Occipital lobe (tissue), 2 donors: ENCODE measurements around the gene PRKG1. TPM values are rescaled to one million over a fixed set of nuclear protein-coding genes. Genes with fewer than 3 reads are reported as not detected.
"Not testable (repeated sequence)": the region's sequence is repeated elsewhere in the genome, so short reads cannot be mapped to it uniquely, and the experiment has no call there.

Experiments
- DNase-seq: peaks from one replicate; lab custom pipeline; 2025; lab: John Stamatoyannopoulos, UW
- total RNA-seq: library from RNA; depleted of rRNA; stranded (reverse); fragments of >200 nt; gene quantifications from one replicate; pipeline ENCODE4 v1.2.3, GENCODE V29; 2014

Gene PRKG1
- total RNA-seq, 1 donor from 2014 or later = 24.2 TPM

GRCh38 chr10:51643734-51644133, 569.4 kb downstream of the PRKG1 start:
- no peak for DNase-seq

GRCh38 chr10:51649064-51649463, 574.8 kb downstream of the PRKG1 start:
- no peak for DNase-seq

DNA sequence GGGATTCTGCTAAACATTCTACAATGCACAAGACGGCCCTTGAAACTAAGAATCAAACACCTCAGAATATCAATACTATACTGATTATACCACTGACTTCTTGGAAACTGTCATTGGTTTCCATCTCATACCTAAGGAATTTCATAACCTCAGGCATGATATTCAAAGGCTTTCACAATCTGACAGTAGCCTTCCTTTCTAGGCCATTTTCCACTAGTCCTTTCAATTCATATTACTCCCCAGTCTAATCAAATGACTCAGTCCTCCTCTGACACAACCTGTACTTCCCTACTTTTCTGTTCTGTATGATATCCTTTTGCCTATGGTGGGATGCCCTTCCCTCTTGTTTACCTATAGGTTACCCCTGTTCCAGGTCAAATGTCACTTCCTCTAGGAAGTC, 576.8 kb downstream of the PRKG1 start:
- DNase-seq = no peak

DNA sequence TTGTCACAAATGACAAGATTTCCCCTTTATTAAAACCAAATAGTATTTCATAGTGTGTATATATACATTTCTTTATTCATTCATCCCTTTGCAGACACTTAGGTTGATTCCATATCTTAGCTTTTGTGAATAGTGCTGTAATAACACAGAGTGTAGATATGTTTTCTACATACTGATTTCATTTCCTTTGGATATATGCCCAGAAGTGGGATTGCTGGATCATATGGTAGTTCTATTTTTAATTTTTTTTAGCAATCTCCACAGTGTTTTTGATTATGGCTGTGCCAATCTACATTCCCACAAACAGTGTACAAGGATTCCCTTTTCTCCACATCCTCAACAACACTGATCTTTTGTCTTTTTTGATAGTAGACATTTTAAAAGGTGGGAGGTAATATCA, 578.7 kb downstream of the PRKG1 start:
- DNase-seq = no peak

DNA sequence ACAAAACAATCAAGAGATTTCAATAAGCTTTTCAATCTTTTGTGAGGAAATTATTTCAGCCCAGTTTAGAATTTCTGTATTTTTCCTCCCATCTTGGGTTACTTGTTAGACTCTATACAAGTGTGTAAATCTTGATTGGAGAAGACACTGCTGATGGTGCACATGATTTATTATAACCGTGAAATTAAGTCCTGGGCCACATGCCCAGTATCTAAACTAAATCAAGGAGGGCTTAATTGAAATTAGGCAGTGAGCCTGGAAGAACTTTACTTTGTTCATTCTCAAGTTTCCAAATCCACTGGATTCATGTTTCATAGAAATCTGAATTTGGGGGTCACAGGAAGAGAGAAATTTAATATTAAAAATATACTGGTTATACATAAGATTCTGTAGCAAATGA, 580.6 kb downstream of the PRKG1 start:
- DNase-seq = no peak

- no peak for DNase-seq
Measured at GRCh38 chr10:51656503-51656902, 582.2 kb downstream of the PRKG1 start.

DNA sequence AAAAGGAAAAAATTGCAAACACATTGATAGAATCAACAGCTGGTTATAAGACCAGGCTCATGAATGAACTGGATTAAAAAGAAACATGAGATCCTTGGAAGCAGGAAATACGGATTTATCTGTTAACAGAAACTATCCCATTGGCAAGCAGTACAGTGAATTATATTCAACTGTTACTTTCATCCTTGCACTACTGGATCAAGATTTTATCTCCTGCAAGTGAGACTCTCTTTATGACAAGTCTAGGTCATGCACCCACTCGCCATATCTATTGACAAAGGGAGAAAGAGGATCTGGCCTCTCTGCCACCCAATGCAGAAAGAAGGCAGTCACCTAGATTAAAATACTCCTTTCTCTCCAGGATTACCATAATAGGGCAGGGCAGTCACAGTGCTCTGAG, 583.7 kb downstream of the PRKG1 start:
- DNase-seq = no peak

GRCh38 chr10:51659344-51659743, 585.1 kb downstream of the PRKG1 start:
- DNase-seq = no peak

DNA sequence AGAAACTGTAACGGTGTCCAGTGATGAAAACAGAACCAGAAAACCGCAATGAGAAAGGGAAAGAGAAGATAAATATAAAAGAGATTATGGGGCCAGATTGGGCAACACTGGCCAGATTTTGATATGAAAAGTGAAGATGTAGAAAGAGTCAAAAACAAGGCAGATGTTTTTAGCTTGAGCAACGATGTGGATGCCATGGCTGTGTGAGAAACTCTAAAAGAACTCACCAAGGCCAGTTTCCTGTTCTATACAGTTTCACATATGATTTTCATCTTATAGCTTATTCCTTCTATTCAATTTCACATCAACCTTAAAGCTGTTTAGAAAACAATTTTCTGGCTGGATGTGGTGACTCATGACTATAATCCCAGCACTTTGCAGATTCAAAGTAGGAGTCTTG, 588.8 kb downstream of the PRKG1 start:
- no peak for DNase-seq

GRCh38 chr10:51666456-51666855, 592.2 kb downstream of the PRKG1 start:
- DNase-seq = no peak

GRCh38 chr10:51667678-51668335, 593.5 kb downstream of the PRKG1 start:
- DNase-seq = no peak

DNA sequence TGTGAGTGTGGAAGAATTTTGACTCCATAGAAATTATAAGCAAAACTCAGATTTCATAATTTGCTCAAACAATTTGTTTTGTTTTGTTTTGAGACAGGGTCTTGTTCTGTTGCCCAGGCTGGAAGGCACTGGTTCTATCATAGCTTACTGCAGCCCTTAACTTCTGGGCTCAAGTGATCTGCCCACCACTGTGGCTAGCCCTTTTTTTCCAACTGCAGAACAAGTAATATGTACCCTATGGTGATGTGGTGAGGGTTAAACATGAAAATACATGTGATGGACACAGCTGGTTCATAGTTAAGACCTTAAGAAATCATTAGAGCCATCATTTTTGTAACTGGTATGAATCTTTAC, 594.0 kb downstream of the PRKG1 start:
- DNase-seq = no peak

DNA sequence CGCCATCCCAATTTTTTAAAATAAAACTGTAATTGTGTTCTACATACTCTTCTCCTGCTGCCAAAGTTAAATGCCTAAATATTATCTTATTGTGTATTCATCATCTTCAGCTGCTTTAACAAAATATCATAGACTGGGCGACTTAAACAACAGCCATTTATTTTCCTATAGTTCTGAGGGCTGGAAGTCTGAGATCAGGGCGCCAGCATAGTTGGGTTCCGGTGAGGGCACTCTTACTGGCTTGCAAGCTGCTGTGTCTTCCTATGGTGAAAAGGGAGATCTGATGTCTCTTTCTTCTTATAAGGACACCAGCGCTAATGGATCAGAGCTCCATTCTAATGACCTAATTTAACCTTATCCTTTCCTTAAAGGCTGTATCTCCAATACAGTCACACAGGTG, 594.8 kb downstream of the PRKG1 start:
- DNase-seq = no peak

DNA sequence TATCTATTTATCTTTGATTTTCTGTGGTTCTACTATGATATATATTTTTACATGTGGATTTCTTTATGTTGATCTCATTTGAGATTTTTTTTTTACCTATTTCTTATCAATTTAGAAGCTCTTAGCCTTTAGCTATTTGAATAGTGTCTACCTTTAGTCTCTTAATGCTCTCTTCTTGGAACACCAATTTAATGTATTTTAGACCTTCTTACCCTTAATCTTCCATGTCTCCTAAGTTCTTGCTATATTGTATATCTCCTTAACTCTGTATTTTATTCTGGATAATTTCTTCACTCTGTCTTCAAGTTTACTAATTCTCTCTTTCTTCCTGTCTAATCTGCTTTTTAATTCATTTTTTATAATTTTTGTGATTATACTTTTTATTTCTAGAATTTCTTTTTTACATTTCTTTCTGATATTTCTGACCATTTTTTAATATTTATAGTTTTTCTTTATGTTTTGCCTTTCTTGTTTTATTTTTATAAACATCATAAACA, 597.8 kb downstream of the PRKG1 start:
- DNase-seq = no peak

DNA sequence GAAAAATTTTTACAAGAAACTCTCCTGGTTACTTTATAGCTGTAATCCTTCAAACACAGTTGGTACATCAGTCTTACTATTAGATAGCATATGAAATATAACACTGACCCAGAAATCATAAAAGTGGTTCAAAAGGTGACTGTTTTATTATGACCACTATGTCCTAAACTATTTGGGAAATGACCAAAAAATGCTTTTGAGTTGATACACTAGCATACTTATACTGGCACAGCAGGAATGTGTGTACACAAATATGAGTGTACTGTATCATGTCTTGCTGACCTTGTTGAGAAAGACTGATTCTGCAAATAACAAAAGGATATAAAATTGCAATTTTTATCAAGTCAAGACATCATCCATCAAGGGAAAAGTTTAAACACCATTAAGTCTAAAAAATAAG, 600.8 kb downstream of the PRKG1 start:
- no peak for DNase-seq

GRCh38 chr10:51679841-51680240, 605.6 kb downstream of the PRKG1 start:
- no peak for DNase-seq

DNA sequence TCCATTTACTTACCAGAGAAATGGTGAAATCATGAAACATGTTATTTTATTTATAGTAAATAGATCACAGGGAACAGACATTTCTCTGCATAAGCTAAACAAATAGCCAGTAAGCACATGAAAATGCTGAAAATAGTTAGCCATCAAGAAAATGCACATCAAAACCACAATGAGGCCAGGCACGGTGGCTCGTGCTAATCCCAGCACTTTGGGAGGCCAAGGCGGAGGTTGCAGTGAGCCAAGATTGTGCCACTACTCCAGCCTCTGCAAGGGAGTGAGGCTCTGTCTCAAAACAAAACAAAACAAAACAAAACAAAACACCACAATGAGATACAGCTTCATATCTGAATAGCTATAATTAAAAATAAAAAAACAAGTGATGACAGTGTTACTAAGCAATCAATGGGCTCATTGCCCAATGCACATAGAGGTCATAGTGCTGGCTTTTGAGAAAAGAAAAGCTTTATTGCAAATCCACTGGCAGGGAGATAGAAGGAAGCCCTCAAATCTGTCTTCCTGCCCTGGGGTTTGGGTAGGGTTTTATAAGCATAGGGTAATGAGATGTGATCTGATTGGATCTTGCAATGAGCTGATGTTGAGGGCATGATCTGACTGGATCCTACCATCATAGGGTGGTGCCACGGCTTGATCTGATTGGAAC, 608.9 kb downstream of the PRKG1 start:
- no peak for DNase-seq

GRCh38 chr10:51685768-51686167, 611.5 kb downstream of the PRKG1 start:
- no peak for DNase-seq

- DNase-seq = no peak
Measured at GRCh38 chr10:51687296-51687695, 613.0 kb downstream of the PRKG1 start.

- DNase-seq = not testable (repeated sequence)
Measured at GRCh38 chr10:51688826-51689225, 614.5 kb downstream of the PRKG1 start.

- no peak for DNase-seq
Measured at GRCh38 chr10:51689536-51689935, 615.2 kb downstream of the PRKG1 start.

GRCh38 chr10:51691135-51691534, 616.8 kb downstream of the PRKG1 start:
- DNase-seq = no peak

GRCh38 chr10:51694086-51694768, 619.9 kb downstream of the PRKG1 start:
- no peak for DNase-seq
